AG20443 (cell line): Measurements from ENCODE around the gene DKC1.
"Not testable (repeated sequence)": the region's sequence is repeated elsewhere in the genome, so short reads cannot be mapped to it uniquely, and the experiment has no call there.

Experiments used
- DNase-seq: peaks from one replicate; pipeline ENCODE4 v3.0.0; 2012; ENCODE audit warnings: low spot score, mixed read lengths

DKC1 gene

GRCh38 chrX:154793084-154793795 is 30.6 kb downstream of the DKC1 start:
- no peak for DNase-seq

DNA sequence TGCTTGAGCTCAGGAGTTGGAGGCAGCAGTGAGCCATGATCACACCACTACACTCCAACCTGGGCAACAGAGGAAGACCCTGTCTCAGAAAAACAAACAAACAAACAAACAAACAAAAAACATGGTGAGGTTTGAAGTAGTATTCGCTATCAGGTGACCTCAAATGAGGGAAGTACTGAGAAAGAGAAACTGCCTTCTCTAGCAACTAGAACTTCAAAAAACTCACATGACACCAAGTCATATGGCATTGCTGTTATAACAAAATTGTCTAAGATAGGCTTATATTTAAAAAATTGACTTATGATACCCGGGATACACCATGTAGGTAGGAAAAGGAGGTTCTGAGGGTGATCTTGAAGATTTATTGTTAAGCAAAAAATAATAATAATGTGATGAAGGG is 32.4 kb downstream of the DKC1 start:
- DNase-seq, result no peak

- no peak for DNase-seq
These were observed 34.3 kb downstream of the DKC1 start for GRCh38 chrX:154797006-154797405.

DNA sequence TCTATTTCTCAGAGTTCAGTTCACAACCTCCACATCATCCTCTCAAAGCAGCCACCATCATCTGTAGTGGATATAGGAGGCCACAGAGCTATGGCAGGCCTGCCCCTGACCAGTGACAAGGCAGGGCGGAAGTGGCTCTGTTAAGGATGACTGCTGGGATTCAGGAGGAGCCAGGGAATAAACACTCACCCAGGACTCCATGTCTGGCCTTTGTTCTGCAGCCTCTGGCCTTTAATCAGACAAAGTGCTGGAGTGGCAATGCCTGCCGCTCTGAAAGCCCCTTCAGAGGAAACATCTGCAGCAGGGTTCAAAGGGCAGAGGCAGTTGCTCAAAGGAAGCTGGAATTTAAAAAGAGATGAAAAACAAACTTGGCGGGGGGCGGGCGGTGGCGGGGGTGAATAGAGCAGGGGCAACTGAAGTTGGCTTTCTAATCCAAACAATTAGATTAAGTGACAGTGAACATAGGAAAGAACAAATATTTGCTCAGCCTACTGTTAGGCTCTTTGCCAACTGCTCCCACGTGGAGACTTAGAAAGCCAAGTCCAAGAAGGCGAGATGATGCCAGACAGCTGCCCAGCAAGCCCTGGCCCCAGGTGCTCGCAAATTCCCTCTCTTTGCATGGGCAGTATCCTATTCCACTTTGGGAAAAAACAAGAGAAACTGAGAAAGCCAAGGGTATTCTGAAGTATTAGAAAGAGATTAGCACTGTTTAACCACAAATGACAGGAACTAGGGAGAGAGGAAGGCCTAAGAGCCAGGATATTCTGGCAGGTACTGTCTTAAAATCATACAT is 37.1 kb downstream of the DKC1 start:
- no peak for DNase-seq

DNA sequence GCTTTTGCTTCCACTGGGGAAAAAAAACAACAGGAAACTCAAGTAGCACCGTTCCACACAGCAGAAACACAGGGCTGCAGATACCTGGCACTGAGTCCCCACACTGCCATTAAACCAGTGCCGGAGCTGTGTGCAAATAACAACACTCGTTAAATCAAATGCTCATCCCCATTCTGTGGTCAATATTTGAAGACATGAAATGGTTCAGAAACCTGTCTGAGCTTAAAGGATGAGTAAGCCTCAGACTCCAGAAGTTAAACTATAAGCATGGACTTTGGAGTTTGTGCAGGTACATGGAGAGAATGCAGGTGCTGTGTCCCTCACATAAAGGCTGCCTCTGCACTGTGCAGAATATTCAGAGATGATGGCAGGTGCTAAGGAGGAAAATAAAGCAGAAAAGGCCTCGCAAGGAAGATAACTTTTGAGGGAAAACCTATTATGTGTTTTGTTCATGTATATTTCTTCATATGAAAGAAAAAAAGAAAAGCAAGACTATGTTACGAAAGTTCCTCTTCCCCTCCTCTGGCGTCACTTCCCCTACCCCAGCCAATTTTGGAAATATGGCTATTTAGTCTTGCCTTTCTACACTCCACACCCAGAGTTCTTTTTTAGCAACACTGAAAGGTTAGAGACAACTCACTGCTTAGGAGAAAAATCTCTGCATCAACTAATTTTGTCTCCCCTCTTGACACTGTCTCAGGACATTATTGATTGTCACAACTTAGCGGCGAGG is 38.0 kb downstream of the DKC1 start:
- no peak for DNase-seq

- no peak for DNase-seq
These were observed 40.3 kb downstream of the DKC1 start for GRCh38 chrX:154802947-154803346.

DNA sequence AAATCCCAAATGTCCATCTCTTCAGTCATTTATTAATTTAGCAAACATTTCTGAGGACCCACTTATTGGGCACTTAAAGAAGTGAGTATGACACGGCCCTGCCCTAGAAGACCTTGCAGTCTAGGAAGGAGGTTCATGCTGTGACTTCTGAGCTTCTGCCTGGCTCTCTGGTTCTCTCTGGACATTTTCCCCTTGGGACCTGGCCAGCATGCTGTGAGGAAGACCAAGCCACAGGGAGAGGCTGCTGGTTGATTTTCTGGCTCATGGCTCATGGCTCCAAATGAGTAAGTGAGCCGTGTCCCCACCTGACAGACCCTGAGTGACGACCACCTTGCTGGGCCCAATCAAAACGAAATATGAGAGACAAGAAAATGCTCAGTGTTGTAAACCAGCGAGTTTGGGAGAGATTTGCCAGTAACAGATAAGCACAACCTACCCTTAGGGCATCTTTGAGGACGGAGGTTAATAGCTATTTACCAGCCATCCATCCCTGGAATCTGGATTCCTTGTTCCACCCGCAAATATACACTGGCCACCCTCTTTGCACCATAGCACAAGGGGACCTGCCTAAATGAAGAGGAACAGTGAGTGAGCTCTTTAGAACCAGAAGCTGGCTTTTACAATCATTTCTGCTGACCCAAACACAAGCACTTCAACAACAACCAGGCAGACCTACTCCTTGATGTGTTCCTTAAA is 41.7 kb downstream of the DKC1 start:
- DNase-seq, result no peak

- peak; percentile 93 for DNase-seq
These were observed 42.5 kb downstream of the DKC1 start, which contains the start of gene MPP1 for GRCh38 chrX:154804957-154805695. Gene MPP1, minus strand, starts transcription at chrX:154805485. Its CDS starts 112 bp downstream, at chrX:154805373.

GRCh38 chrX:154805696-154806091 is 43.0 kb downstream of the DKC1 start:
- DNase-seq, result peak; percentile 21

DNA sequence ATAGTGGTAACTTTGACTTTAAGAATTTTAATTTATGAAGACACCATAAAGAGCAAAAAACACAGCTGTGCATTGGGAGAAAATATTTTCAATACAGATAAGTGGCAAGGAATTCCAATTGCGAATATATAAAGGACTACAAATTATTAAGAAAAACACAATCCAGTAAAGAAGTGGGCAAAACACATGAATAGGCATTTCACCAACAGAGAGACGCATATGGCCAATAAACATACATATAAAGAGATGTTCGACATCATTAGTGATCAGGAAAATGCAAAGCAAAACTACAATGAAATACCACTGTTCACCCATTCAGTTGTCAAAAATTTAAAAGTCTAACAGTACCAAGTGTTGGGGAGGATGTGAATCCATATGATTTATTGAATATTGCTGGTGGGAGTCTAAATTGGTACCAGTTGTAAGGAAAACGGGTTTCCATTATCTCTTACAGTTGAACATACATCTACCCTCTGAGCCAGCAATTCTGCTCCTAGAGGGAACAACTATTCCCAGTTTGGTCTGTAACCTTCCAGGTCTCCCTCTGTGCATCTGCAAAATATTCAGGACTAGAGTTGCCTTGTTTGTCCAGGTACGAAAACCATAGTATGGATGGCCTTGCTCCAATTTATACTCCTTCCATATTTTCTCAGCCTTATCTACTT is 44.3 kb downstream of the DKC1 start:
- DNase-seq, result no peak

- no peak for DNase-seq
These were observed 47.4 kb downstream of the DKC1 start for GRCh38 chrX:154809939-154810665.

DNA sequence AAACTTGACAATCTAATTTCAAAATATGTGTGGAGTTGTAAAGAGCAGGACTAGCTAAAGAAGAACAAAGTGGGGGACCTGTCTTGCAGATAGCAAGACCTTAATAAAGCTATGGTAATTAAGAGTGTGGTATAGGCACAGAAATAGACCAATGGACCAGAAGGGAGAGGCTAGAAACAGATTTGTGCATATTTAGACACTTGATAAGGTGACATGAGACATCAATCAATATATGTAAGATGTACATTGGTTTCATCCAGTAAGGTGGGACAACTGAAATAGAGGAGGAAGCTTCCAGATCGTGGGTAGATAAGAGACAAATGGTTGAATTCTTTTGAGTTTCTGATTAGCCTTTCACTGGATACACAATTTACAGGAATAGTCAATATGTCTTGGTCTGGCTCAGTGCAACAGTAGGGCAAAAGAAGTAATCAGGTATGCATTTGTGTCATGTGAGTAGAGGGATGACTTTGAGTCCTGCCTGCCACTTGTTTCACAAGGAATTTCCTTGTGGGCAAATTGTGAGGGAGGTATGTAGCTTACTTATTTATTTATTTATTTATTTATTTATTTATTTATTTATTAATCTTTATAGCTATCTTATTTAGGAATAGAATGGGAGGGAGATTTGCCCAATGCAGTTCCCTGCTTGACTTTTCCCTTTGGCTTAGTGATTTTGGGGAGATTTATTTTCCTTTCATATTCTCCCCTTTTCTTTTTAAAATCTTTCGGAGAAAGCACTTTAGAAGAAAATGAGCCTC is 49.9 kb downstream of the DKC1 start:
- no peak for DNase-seq

- no peak for DNase-seq
These were observed 51.1 kb downstream of the DKC1 start for GRCh38 chrX:154813801-154814200.

DNA sequence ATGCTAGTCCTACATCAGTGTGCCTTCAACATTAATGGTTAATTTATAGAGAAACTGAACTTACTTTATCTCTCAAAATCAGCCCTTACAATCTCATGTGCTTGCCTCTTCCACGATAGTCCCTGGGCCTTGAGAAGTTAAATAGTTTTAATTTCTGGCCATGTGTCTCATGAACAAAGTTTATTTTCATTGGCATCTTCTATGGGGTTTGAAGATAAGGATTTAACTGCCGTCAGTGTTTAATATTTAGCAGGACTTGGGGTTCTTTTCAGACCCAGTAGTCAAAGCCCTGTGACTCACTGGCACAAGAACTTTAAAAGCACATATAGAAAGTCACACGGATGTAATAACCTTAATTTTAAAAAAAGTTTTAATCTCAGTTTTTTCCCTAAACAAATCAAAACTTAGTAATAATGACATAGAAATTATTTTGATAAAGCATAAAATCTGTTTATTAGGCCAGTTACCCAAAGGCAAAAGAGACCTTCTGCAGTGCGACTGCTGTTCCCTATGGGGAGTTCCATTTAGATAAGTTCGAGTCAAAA is 52.7 kb downstream of the DKC1 start:
- no peak for DNase-seq

DNA sequence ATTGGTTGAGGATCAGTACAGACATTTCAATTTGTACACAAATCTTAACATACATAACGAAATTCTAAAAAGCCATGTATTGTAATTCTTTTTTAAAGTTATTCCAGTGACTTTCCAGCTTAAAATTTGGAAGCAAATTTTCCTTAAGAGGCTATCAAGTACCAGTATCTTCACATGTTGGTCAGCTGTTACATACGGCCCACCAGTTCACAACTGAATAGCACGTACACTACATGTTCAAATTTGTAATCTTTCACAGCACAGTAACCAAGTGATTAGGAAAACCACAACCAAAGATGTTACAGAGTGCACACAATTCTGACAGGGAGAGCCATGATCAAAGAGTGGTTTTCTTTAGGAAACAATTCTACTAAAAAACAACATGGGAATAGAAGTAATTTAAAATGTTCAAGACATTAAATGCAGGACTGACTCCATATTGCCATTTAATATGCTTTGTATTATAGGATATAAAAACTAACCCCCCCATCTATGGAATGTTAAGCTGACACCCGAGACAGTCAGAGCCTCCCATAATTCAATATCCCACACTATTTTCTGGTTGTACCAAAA is 53.7 kb downstream of the DKC1 start:
- DNase-seq, result not testable (repeated sequence)

- not testable (repeated sequence) for DNase-seq
These were observed 54.5 kb downstream of the DKC1 start for GRCh38 chrX:154817048-154817618.

DNA sequence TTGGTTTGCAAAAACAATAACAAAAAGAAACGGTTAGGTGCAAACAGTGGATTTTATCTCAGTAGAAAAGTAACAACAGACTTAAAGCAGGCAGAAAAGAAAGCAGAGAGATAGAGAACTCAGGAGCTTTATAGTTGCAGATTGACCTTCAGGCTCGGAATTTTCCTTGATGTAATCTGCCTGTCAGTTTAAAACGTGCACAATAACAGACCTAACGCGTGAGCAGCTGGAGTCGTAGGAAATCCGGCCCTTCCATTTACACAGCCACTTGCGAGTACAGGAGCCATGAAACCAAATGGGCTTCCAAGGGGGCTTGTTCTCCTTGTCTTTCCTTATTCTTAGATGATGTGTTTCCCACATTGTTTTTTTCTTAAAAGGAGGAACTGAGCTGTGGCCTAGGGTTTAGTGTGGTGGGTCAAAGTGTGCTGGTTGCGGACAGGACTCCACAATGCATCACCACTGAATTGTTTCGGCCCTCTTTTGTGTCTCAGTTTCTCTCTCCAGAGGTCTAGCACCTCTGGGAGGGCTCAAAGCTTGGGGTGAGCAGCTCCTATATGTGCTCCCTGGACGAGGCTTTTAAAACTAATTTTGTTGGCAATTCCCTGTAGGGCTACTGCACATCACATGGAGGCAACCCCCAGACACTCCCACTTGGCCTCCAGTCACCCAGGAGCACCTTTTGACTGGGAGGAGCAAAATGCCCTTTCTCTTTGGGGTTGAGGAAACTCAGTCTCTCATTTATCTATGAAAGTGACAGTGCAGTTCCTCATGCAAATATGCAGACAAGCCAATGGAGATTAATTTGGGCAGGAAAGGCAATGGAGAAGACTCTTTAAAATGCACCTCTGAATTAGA is 56.5 kb downstream of the DKC1 start:
- no peak for DNase-seq
